ENCODE data around the gene BSND. TPM values are rescaled to one million over a fixed set of nuclear protein-coding genes. Genes with fewer than 3 reads are reported as not detected.
A peak's percentile ranks its signal among the peaks of the same experiment; 100 is the strongest.

BSND gene
- total RNA-seq, 1 experiment from 2014 or later, result 0.42 TPM

DNA sequence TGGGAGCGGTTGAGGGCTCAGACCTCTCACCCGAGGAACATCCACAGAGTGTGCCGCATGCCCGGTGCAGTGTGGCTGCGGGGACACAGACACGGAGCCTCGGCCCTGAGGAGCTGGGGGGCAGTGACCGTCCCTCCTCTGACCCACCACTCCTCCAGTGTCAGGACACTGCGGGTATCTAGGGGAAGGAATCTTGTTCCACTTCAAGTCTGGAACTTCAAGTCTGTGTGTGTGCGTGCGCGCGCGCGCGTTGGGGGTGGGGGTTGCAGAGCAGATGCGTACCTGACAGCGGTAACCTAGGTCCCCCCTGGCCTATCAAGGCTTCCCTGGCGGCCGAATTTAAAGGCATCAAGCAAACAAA is 57.9 kb downstream of the BSND start (continued):
- TF ChIP-seq PREB (CRISPR knock-in tag; IDR thresholded peaks at IDR 0.05; ENCODE audit: borderline replicate concordance), result no peak
- TF ChIP-seq ELF4 (CRISPR knock-in tag; IDR thresholded peaks at IDR 0.05; ENCODE audit: low read depth), result no peak
- no peak for TF ChIP-seq OVOL2 (CRISPR knock-in tag; IDR thresholded peaks at IDR 0.05; ENCODE audit: borderline replicate concordance)
- TF ChIP-seq ZNF396 (CRISPR knock-in tag; IDR thresholded peaks at IDR 0.05; ENCODE audit: borderline replicate concordance), result no peak

GRCh38 chr1:55057270-55057955 is 58.7 kb downstream of the BSND start:
- no peak for ATAC-seq
- no peaks in the 10 kb centered on the region for H3K4me1 Mint-ChIP-seq
- CTCF ChIA-PET, result interaction anchor here (2.5 kb wide), 1 partner anchor 35 kb away, joined by 6 read pairs; no protein-coding TSS in a partner anchor

DNA sequence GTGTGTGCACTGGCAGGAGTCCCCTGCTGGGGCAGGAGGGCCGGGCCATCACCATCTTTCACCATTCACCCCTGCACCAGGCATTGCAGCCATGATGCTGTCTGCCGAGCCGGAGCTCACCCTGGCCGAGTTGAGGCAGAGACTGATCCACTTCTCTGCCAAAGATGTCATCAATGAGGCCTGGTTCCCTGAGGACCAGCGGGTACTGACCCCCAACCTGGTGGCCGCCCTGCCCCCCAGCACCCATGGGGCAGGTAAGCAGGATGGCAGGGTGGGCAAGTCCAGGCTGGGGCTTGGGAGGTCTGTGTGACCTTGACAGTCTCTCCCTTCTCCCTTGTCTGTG is 59.2 kb downstream of the BSND start:
- Mint-ChIP-seq H3K36me3 (peaks cover 40% of the 10 kb centered on the region), H3K4me1 (no peaks in the 10 kb centered on the region), H3K9me3 (no peaks in the 10 kb centered on the region), H3K27me3 (ENCODE audit: low read depth) (no peaks in the 10 kb centered on the region), H3K4me3 (no peak overlapping the region), H3K27ac (0 out of 2 replicates have a peak overlapping the region, but pooled peaks have one; percentile 23)
- CTCF ChIA-PET, result interaction anchor here (2.5 kb wide), 1 partner anchor 36 kb away, joined by 6 read pairs; no protein-coding TSS in a partner anchor
- POLR2A ChIA-PET, result interaction anchor here (0.5 kb wide), 1 partner anchor 1237 kb away, joined by 7 read pairs; no protein-coding TSS in a partner anchor
- no peak for DNase-seq (ENCODE audit: low spot score)
- TF ChIP-seq ESRRA (CRISPR knock-in tag; IDR thresholded peaks at IDR 0.05; ENCODE audit: borderline replicate concordance) (no peak), ZBTB43 (CRISPR knock-in tag; IDR thresholded peaks at IDR 0.05) (no peak)
- ATAC-seq, result no peak

More at GRCh38 chr1:55057270-55057955, 58.7 kb downstream of the BSND start:
- no peak overlapping the region for H3K27ac Mint-ChIP-seq
- no peak for DNase-seq (ENCODE audit: low spot score)
- H3K9me3 Mint-ChIP-seq, result no peaks in the 10 kb centered on the region
- peaks cover 42% of the 10 kb centered on the region for H3K36me3 Mint-ChIP-seq
- no peaks in the 10 kb centered on the region for H3K27me3 Mint-ChIP-seq (ENCODE audit: low read depth)
- H3K4me3 Mint-ChIP-seq, result no peak overlapping the region
- POLR2A ChIA-PET, result interaction anchor here (0.5 kb wide), 1 partner anchor 1237 kb away, joined by 7 read pairs; no protein-coding TSS in a partner anchor
- TF ChIP-seq ZNF423 (CRISPR knock-in tag; IDR thresholded peaks at IDR 0.05) (no peak), JUN (CRISPR knock-in tag; IDR thresholded peaks at IDR 0.05) (no peak), TP53 (CRISPR knock-in tag; IDR thresholded peaks at IDR 0.05) (no peak), ZNF263 (CRISPR knock-in tag; IDR thresholded peaks at IDR 0.05; ENCODE audit: low read depth) (no peak), ZNF219 (CRISPR knock-in tag; IDR thresholded peaks at IDR 0.05; ENCODE audit: borderline replicate concordance) (no peak)

DNA sequence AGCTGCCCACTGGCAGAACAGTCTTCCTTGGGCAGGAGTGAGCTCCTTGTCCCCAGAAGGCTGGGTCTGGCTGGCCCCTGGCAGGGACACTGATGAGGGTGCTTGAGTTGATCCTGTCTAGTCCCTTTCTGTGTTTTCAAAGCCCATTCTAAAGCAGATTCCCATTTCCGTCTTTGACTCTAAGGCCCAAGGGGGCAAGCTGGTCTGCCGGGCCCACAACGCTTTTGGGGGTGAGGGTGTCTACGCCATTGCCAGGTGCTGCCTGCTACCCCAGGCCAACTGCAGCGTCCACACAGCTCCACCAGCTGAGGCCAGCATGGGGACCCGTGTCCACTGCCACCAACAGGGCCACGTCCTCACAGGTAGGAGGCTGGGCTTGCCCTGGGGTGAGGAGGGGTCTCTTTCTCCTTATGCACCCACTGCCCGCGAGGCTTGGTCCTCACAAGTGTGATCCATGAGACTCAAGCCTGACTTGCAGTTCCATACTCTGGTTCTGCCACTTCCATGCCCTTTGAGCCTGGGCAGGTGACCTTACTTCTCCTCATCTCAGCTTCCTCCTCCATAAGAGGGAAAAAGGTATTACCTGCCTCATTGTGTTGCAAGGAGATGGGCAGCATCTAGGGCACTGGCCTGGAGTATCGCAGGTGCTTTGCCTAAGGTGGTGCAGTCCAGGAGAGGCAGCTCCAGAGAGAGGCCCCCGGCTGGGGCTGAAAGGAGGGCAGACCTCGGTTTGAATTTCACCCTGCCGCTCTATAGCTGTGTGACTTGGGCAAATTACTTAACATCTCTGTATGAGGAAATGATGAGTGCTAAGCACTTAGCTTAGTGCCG is 60.8 kb downstream of the BSND start:
- no peak for TF ChIP-seq ZNF416 (CRISPR knock-in tag; IDR thresholded peaks at IDR 0.05)
- TF ChIP-seq, protein P1, sequence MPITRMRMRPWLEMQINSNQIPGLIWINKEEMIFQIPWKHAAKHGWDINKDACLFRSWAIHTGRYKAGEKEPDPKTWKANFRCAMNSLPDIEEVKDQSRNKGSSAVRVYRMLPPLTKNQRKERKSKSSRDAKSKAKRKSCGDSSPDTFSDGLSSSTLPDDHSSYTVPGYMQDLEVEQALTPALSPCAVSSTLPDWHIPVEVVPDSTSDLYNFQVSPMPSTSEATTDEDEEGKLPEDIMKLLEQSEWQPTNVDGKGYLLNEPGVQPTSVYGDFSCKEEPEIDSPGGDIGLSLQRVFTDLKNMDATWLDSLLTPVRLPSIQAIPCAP (CRISPR knock-in tag; IDR thresholded peaks at IDR 0.05), result no peak
- TF ChIP-seq ZNF423 (CRISPR knock-in tag; IDR thresholded peaks at IDR 0.05), result no peak
- no peak for TF ChIP-seq ZNF671 (CRISPR knock-in tag; IDR thresholded peaks at IDR 0.05)
- no peak for TF ChIP-seq SOX15 (CRISPR knock-in tag; IDR thresholded peaks at IDR 0.05)
- no peaks in the 10 kb centered on the region for H3K9me3 Mint-ChIP-seq
- POLR2A ChIA-PET, result no interaction called here
- ATAC-seq (no peak), DNase-seq (ENCODE audit: low spot score) (no peak)
- no peaks in the 10 kb centered on the region for H3K27me3 Mint-ChIP-seq (ENCODE audit: low read depth)
- CTCF ChIA-PET, result interaction anchor here (1.3 to 2.5 kb wide), 2 partner anchors 38 to 114 kb away, joined by 4 to 6 read pairs; no protein-coding TSS in a partner anchor
- peaks cover 39% of the 10 kb centered on the region for H3K36me3 Mint-ChIP-seq
- no peak overlapping the region for H3K4me3 Mint-ChIP-seq
- no peaks in the 10 kb centered on the region for H3K4me1 Mint-ChIP-seq
- no peak overlapping the region for H3K27ac Mint-ChIP-seq
